IPS DF 6.9 (cell line): ENCODE results near the gene POLR1C.
A peak's percentile ranks its signal among the peaks of the same experiment; 100 is the strongest.
"Not testable (repeated sequence)": the region's sequence is repeated elsewhere in the genome, so short reads cannot be mapped to it uniquely, and the experiment has no call there.

Source experiments
- DNase-seq: peaks from one replicate; pipeline ENCODE4 v3.0.0-alpha.2; 2013; ENCODE audit warnings: low read depth, low spot score
- H3K27ac ChIP-seq: one replicate; pipeline ENCODE4 v1.5.1; 2013; ENCODE audit warnings: low read length, control low read depth
- H3K27me3 ChIP-seq: 2 replicates; pipeline ENCODE4 v1.6.1; 2013; ENCODE audit warnings: mild to moderate bottlenecking, low read length; ENCODE audit not compliant: control insufficient read depth, insufficient read depth
- H3K36me3 ChIP-seq: 2 replicates; pipeline ENCODE4 v1.6.1; 2013; ENCODE audit warnings: low read length; ENCODE audit not compliant: control insufficient read depth, insufficient read depth
- H3K4me1 ChIP-seq: 2 replicates; pipeline ENCODE4 v1.6.1; 2013; ENCODE audit warnings: low read length; ENCODE audit not compliant: control insufficient read depth, insufficient read depth
- H3K4me3 ChIP-seq: 2 replicates; pipeline ENCODE4 v1.5.1; 2013; ENCODE audit warnings: mild to moderate bottlenecking, low read length
- H3K9me3 ChIP-seq: 2 replicates; pipeline ENCODE4 v1.6.1; 2013; ENCODE audit warnings: low read length, inconsistent platforms; ENCODE audit not compliant: control insufficient read depth, insufficient read depth
- WGBS: extraction: QIAGEN DNeasy Blood & Tissue Kit; methylation state at CpG from one replicate; pipeline ENCODE4 v1.1.7; 2013; ENCODE audit warnings: mixed read lengths, missing lambda C conversion rate; ENCODE audit not compliant: insufficient read length, insufficient coverage; 5-methylcytosine and 5-hydroxymethylcytosine counted together

Gene POLR1C, protein sequence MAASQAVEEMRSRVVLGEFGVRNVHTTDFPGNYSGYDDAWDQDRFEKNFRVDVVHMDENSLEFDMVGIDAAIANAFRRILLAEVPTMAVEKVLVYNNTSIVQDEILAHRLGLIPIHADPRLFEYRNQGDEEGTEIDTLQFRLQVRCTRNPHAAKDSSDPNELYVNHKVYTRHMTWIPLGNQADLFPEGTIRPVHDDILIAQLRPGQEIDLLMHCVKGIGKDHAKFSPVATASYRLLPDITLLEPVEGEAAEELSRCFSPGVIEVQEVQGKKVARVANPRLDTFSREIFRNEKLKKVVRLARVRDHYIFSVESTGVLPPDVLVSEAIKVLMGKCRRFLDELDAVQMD

DNA sequence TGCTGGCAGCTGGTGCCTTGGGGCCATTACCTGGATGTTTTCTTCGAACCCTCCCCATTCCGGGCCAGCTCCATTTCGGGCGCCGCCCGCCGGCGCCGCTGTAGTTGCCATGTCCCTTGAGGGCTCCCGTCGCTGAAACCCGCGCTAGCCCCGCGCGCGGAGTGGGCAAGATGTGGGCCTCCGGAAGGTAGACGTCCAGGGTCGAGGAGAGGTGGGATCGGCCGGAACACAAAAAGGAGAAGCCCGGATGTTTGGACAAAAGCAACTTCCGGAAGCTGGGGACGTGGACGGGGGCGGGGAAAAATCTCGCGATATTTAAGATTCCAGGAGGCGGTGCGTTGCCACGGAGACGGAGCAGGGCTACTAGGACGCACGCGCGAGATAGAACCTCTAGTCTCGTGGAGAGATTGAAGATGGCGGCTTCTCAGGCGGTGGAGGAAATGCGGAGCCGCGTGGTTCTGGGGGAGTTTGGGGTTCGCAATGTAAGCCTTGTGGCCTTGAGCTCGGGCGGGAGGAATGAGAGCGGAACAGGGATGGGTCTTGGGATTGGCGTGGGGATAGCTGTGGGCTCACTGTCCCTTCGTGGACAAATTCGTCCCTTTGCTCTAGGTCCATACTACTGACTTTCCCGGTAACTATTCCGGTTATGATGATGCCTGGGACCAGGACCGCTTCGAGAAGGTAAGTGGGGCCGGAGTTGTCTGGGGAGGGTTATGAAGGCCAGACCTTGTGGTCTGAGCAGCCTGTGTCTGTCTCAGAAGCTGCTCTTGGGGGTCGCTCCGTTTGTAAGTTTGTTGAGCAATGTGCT, at the start of gene POLR1C, which contains the start of gene YIPF3:
POLR1C (plus strand) TSS at position 393 of the 808 bp plus-strand sequence; CDS start at position 414, 21 bp downstream.
YIPF3 (minus strand) TSS at position 230 of the 808 bp plus-strand sequence; CDS start at position 111, 119 bp downstream.
- Histone ChIP-seq H3K27me3 (no peaks in the 10 kb centered on the region), H3K36me3 (peaks cover 39% of the 10 kb centered on the region), H3K9me3 (no peaks in the 10 kb centered on the region), H3K4me1 (peaks cover 2% of the 10 kb centered on the region; the same call in 1 of the 2 replicates), H3K4me3 (peak within 1 kb of the TSS; percentile 98), H3K27ac (no peak within 1 kb of the TSS)
- no CpG with 5 or more reads among the region's 57 CpGs for WGBS
- peak; percentile 93 for DNase-seq

DNA sequence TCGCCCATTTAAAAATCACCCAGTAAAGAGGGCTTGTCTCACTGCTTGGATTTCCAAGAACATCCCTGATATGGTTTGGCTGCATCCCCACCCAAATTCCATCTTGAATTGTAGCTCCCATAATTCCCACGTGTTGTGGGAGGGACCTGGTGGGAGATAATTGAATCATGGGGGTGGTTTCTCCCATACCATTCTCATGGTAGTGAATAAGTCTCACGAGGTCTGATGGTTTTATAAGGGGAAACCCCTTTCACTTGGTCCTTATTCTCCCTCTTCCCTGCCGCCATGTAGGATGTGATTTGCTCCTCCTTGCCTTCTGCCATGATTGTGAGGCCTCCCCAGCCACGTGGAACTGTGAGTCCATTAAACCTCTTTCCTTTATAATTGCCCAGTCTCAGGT, 49.6 kb upstream of the POLR1C start:
- no CpG with 5 or more reads among the region's 5 CpGs for WGBS
- H3K36me3 ChIP-seq, H3K4me3 ChIP-seq, H3K9me3 ChIP-seq, H3K27me3 ChIP-seq, H3K4me1 ChIP-seq, DNase-seq, H3K27ac ChIP-seq: not testable (repeated sequence)

DNA sequence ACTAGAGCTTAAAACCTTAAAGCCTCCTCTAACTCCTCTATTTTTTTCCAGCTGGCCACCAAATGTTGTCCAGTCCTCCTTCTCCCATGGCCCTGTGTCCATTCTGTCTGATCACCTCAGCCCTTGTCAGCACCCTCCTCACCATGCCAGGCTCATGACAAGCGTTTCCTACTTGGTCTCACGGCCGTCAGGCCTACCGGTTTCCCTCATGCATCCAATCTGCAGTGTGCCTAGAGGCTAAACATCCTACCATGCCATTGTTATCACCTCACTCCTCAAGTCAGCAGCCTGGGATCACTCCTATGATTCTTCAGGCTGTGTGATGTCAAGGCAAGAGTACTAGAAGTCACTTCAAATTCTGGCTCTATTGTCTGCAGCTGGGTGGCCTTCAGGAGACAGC, 49.1 kb upstream of the POLR1C start:
- WGBS, result no CpG with 5 or more reads among the region's 4 CpGs
- Histone ChIP-seq H3K4me1 (peaks cover 2% of the 10 kb centered on the region; the same call in 1 of the 2 replicates), H3K36me3 (no peaks in the 10 kb centered on the region), H3K27me3 (no peaks in the 10 kb centered on the region), H3K4me3 (no peak overlapping the region), H3K27ac (no peak overlapping the region), H3K9me3 (no peaks in the 10 kb centered on the region)
- DNase-seq, result no peak

DNA sequence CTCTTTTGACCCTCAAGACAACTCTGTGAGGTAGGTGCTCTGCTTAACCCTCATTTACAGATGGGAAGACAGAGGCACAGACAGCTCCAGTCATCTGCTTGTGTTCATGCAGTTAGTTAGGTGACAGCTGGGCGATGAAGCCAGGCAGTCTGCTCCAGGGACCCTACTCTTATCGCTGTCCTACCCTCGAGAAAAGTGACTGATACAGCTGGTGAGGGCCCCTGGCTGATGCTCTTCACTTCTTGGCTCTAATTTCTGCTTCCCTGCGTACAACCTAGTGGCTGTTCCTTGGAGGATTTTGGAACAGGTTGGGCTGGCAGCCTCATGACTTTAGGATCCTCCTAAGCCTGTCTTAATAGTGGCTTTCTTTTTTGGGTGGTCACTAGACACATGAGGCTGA, 48.6 kb upstream of the POLR1C start:
- Histone ChIP-seq H3K27me3 (no peaks in the 10 kb centered on the region), H3K4me3 (no peak overlapping the region), H3K9me3 (no peaks in the 10 kb centered on the region), H3K36me3 (no peaks in the 10 kb centered on the region), H3K4me1 (peaks cover 2% of the 10 kb centered on the region; the same call in 1 of the 2 replicates), H3K27ac (no peak overlapping the region)
- no CpG with 5 or more reads among the region's 4 CpGs for WGBS
- DNase-seq, result no peak

DNA sequence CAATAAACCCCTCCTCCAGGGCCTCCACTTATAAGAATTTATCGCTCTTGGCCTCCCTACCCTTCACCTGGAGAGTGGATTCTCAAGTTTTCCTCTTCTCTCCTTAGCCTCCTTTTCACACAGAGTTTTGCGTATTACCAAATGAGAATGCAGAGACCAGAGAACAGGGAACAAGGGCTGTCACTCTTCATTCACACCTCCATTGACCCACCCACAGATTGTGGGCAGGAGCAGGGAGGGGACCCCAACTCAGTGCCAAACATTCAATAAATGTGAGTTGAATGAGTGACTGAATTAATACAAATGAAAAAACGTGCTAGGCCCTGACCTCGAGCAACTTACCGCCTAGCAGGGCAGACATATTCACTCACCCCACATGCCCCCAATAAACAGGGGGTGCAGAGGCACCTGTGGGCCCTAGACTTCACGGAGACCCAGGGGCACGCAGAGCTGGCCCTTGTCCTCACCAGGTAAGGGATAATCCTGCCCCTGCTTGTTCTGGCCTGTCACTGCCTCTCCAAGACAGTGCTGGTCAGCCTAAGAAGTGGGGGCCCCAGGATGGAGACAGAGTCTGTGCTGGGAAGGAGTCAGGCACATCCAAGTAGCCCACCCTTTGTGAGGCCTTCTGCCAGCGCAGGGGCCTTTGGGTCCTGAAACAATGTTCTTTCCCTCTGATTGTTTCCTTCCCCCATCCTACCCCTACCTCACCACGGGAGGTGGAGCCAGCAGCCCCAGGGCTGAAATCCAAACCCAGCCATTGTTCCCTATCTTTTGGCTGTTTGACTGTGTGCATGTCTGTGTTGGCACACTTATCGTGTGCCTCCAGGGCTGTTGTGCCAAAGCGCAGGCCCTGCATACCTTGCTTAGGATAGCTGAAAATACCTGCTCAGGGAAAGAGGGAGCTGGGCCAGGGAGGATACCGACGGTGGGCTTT, 47.9 kb upstream of the POLR1C start:
- H3K4me3 ChIP-seq, result no peak overlapping the region
- DNase-seq, result no peak
- H3K27ac ChIP-seq, result no peak overlapping the region
- no peaks in the 10 kb centered on the region; the same call in 1 of the 2 replicates for H3K27me3 ChIP-seq
- peaks cover 2% of the 10 kb centered on the region; the same call in 1 of the 2 replicates for H3K4me1 ChIP-seq
- H3K9me3 ChIP-seq, result no peaks in the 10 kb centered on the region
- WGBS, result no CpG with 5 or more reads among the region's 13 CpGs
- no peaks in the 10 kb centered on the region for H3K36me3 ChIP-seq

DNA sequence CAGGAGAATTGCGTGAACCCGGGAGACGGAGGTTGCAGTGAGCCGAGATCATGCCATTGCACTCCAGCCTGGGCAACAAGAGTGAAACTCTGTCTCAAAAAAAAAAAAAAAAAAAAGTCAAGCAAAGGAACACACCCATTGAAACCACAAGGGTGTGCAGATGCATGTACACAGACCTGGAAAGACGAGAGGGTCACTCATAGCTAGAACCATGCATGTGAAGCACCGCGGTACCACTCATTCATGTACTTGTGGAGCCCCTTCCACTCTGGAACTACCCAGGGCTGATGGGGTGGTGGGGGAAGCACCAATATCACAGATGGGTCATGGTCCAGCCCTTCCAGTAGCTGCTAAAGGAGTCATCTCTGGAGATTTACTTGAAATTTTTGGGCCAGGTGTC, 46.9 kb upstream of the POLR1C start:
- WGBS, result no CpG with 5 or more reads among the region's 7 CpGs
- H3K27ac ChIP-seq, result no peak overlapping the region

DNA sequence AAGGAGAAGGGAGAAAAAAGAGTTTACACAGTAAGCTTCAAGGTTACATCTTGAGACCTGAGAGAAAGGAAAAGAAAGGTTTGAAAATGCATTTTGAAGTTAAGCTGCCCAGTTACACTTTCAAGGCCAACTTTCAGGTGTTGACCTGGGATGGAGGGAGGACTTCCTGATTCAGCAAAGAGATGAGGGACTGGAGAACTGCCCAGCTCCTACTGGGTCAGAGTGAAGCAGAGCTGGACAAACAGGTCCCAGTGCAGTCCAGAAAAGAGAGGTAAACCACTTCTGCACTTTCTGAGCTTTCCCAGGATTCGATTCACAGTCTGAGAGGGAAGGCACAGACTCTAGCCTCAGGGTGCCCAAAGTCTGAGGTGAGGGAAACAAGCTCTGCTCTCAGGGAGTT, 45.5 kb upstream of the POLR1C start:
- no CpG with 5 or more reads among the region's 1 CpG for WGBS
- H3K9me3 ChIP-seq, result no peaks in the 10 kb centered on the region
- no peak overlapping the region for H3K4me3 ChIP-seq
- DNase-seq, result no peak
- no peaks in the 10 kb centered on the region; the same call in 1 of the 2 replicates for H3K27me3 ChIP-seq
- H3K27ac ChIP-seq, result no peak overlapping the region
- no peaks in the 10 kb centered on the region for H3K36me3 ChIP-seq
- peaks cover 2% of the 10 kb centered on the region; the same call in 1 of the 2 replicates for H3K4me1 ChIP-seq

More for the DNA sequence above, 46.9 kb upstream of the POLR1C start:
- H3K9me3 ChIP-seq, result no peaks in the 10 kb centered on the region
- H3K27me3 ChIP-seq, result no peaks in the 10 kb centered on the region; the same call in 1 of the 2 replicates
- DNase-seq, result no peak
- no peaks in the 10 kb centered on the region for H3K36me3 ChIP-seq
- peaks cover 2% of the 10 kb centered on the region; the same call in 1 of the 2 replicates for H3K4me1 ChIP-seq
- no peak overlapping the region for H3K4me3 ChIP-seq

DNA sequence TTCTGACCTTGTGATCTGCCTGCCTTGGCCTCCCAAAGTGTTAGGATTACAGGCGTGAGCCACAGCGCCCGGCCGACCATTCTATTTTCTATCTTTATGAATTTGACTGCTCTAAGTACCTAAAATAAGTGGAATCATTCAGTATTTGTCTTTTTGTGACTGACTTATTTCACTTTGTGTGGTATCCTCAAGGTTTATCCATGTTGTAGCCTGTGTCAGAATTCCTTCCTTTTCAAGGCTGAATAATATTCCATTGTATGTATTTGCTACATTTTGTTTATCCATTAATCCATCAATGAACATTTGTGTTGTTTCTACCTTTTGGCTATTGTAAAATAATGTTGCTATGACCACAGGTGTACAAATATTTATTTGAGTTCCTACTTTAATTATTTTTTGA, 44.4 kb upstream of the POLR1C start:
- H3K4me3 ChIP-seq, result no peak overlapping the region
- H3K4me1 ChIP-seq, result peaks cover 2% of the 10 kb centered on the region; the same call in 1 of the 2 replicates
- no peaks in the 10 kb centered on the region for H3K9me3 ChIP-seq
- no peak overlapping the region for H3K27ac ChIP-seq
- no peak for DNase-seq
- H3K36me3 ChIP-seq, result no peaks in the 10 kb centered on the region
- whole genome bisulfite sequencing, result no CpG with 5 or more reads among the region's 4 CpGs
- no peaks in the 10 kb centered on the region; the same call in 1 of the 2 replicates for H3K27me3 ChIP-seq

DNA sequence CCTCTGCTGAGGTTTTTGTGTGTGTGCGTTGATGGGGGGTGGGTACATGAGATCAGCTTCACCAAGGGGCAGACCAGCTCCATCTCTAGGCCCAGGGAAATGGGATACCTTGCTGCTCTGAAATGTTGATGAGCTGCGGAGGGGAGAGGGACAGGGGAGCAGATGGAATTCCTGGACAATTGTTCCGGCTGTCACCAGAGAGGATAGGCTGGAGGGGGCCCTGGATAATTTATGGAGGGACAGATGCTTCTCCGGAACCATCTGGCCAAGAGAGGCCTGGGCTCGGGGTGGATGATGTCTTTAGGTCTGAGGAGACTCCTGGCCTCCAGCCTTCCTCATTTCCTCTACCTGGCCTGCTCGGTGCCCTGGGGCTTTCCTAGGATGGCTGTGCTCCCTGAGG, 41.4 kb upstream of the POLR1C start:
- WGBS, result no CpG with 5 or more reads among the region's 6 CpGs
- Histone ChIP-seq H3K9me3 (no peaks in the 10 kb centered on the region), H3K27ac (no peak overlapping the region), H3K36me3 (no peaks in the 10 kb centered on the region), H3K27me3 (no peaks in the 10 kb centered on the region; the same call in 1 of the 2 replicates), H3K4me1 (0 out of 2 replicates have a peak, but pooled peaks cover 2% of the 10 kb centered on the region), H3K4me3 (no peak overlapping the region)
- no peak for DNase-seq
